NCI-H226 (cell line): ENCODE measurements around the gene RBM19.
"Not testable (repeated sequence)": the region's sequence is repeated elsewhere in the genome, so short reads cannot be mapped to it uniquely, and the experiment has no call there.

Experiments
- DNase-seq: peaks from one replicate; pipeline ENCODE4 v3.0.0-alpha.2; 2015

RBM19 gene

DNA sequence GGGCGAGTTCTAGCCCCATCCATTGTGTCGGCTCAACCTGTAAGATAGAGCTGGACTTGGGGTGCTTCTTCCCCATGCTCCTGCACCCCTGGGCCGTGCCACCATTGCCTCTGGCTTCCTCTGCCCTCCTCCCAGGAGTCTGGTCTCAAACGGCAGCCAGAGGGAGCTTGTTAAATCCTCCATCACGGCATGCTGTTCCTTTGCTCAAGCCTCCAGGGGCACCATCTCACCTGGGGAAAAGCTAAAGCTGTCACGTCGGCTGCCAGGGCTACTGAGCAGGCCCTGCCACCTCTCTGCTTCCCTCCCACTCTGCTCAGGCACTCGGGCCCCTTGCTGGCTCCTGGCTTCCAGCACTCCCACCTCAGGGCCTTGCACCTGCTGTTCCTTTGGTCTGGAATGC, 140.4 kb downstream of the RBM19 start:
- no peak for DNase-seq

DNA sequence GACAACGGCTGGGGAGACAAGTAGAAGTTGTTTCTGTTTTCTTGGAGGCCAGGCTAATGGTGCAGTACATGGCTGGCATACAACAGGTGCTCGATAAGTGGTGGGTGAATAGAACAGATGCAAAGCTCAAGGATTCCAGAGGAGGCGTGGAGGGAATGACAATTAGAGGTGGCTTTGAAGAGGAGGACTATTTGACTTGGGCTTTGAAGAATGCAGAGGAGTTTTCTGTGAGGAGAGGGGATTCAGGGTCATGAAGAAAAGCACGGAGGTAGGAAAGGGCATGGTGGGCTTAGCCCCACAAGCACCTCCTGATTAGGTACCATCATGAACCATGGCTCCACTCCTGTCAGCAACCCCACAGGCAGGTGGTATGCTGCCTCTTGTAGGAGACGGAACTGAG, 142.3 kb downstream of the RBM19 start:
- DNase-seq = no peak

DNA sequence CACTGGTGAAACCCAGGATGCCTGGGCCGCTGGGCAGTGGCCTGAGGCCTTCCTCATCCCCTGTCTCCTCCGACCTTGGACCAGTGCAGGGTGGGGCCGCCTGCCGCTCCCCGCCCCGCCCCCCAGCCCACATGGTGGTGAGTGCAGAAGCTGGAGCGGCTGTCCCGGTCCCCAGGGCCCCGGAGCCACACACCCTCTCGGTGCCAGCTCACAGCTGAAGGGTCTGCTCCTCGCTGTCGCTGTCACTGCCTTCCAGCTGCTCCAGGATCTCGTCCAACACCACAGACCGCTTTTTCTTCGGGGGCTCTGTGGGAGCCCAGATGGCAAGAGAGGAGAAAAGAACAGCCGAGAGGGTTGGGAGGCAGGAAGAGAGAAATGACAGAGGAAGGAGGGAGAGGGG, 143.1 kb downstream of the RBM19 start:
- DNase-seq = no peak

DNA sequence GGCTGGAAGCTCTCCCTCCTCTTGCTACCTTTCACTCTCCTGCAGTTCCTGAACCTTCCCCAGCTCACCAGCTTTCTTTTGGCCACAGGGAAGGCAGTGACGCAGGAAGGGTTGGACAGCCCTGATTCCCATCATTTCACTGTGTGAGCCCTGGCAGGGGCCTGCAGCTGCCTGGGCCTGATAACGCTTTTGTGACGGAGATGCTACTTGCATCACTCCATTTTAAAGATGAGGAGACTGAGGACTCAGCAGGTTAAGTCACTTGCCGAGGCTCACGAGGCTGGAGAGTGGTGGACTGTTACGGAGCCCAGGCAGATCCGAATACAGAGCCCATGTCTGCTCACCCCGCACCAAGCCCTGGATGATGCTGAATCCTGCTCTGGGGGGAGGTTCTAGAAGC, 145.3 kb downstream of the RBM19 start:
- DNase-seq = no peak

DNA sequence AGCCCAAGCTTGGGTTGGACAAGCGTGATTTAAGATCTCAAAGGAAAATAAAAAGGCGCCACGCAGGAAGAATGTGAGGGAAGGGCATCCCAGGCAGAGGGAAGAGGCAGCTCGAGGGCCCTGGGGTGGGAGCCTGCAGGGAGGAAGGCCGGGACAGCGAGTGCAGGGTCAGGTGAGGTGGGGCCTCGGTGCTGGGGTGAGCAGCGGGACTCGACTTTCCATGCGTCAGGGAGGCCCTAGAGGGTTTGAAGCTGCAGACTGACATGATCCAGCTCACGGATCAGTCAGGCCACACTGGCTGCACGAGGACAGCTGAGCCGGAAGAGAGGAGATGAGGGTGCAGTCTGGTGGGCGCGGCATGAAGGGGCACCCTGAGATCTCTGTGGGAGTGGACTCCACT, 145.8 kb downstream of the RBM19 start:
- DNase-seq = no peak

DNA sequence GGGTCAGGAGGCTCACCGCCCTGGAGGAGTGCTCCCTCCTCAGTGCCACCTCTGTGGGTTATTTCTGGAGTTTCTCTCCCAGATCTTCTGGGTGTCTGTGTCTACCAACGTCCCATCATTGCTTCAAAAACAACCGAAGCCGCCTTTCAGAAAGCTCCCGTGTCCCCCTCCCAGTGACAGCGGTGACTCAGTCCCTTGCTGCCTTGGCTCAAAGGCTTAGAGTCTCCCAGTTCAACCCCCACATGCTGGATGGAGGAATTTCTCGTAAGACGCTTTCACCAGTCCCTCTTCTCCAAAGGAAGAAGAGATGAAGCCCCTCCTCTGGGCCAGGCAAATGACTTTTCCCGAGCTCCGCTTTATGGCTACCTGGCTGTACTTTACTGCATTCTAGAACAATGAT, 146.6 kb downstream of the RBM19 start:
- DNase-seq = no peak

DNA sequence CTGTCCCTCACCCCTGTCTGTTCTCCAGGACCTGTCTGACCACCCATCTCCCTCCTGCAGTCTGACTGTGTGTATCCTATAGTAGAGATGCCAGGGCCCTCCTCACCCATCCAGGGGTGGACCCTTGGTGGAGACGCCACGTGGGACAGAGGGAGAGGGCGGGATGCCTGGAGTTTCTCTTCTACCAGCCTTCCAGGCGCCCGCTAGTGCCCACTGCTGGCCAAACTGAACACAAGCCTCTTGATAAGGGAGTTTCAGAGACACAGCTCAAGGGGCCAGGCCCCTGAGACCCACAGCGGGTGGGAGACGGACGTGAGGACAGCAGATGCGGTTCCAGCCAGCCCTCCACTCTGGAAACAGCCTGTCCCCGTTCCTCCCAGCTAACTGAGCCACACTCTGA, 147.3 kb downstream of the RBM19 start:
- DNase-seq = no peak

DNA sequence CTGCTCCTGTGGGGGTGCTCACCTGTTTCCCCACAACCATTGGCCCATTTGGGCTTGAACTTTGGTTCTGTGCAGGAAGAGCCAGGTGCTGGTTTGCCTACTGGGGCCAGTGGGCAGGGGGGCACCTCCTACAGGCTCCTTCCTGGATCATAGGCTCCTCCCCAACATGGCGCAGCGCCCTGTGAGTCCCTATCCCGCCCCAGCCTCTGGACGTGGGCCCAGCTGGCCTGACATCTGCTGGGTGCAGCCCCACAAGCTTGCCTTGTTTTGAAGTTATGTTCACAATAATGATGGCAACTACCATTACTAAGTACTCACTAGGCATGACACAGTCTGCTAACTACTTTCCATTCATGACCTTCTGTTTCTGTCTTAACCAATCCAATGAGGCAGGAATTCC, 147.8 kb downstream of the RBM19 start:
- DNase-seq = no peak

DNA sequence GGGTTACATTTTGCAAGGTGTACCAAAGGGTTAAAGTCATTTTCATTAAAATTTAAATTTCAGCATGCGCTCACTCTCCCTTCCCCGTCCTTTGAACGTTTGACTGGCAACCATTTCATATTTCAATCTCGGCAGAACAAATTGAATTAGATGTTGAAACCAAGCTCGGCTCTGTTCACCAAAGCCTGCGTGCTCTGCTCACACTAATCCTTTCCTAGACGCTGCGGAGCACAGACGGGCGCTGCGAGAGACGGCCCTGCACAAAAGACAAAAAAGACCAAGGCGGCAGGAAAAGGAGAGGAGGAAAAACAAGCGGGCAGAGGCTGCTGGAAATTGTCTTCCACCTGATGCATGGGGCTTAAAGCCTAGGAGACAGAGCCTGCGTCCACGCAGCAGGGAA, 149.3 kb downstream of the RBM19 start:
- no peak for DNase-seq

DNA sequence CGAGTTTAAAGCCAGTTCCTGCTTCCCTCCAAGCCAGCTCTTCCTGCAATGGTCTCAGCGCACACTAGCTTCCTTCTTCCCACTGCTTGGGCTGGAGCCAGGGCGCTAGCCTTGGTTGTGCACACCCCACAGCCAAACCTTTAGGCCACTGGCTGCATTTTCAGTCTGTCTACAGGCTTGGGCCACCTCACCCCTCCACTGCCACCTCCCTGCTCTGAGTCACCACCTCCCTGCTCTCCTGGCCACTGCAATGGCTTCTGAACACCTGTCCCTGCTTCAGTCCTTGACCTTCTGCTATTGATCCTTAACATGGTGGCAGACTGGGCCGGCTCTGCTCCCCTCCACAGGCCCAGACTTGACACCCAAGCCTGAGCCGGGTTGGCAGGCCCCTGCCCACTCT, 151.1 kb downstream of the RBM19 start:
- no peak for DNase-seq

DNA sequence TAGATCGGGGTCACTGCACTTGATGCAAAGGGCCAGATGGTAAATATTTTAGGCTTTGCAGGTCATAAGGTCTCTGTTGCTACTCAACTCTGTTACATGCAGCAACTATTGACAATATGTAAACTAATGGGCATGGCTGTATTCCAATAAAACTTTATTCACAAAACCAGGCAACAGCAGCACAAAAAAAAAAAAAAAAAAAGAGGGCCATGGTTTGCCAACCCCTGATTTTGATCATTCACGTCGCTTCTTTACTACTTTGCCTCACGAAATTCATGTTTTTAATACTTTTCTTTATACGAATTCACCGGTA, 152.9 kb downstream of the RBM19 start:
- no peak for DNase-seq

DNA sequence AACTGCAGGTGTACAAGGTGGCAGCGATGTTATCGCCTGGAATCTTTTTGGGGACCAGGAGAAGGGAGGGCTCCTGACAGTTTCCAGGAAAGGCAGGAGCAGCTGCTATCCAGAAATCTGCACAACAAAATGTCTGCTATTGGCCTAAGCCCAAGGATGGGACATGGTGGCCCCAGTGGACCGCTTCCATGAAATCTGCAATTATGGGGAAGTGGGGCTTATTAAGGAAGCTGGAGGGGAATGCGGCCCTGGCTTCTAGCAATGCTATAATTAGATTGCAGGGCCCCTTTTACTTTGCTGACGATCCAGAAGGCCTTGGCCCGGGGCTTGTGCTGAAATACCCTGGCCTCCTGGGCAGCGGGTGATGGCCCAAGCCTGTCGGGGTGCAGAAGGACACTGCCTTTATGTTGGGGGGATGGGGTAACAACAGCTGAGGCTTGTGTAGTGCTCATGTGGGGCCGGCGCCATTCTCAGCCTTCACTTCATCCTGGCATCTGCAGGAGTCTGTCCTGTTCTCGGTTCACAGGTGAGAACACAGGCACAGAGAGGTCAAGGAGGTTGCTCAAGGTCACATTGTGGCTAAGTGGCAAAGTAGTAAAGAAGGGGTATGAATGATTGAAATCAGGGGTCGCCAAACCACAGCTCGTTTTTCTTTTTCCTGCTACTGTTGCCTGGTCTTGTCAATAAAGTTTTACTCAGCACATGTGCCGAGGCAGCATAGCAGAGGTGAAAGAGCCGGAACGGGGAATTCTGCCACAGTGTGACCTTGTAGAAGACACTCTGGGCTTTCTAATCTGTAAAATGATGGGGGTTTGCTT, 153.5 kb downstream of the RBM19 start:
- no peak for DNase-seq

DNA sequence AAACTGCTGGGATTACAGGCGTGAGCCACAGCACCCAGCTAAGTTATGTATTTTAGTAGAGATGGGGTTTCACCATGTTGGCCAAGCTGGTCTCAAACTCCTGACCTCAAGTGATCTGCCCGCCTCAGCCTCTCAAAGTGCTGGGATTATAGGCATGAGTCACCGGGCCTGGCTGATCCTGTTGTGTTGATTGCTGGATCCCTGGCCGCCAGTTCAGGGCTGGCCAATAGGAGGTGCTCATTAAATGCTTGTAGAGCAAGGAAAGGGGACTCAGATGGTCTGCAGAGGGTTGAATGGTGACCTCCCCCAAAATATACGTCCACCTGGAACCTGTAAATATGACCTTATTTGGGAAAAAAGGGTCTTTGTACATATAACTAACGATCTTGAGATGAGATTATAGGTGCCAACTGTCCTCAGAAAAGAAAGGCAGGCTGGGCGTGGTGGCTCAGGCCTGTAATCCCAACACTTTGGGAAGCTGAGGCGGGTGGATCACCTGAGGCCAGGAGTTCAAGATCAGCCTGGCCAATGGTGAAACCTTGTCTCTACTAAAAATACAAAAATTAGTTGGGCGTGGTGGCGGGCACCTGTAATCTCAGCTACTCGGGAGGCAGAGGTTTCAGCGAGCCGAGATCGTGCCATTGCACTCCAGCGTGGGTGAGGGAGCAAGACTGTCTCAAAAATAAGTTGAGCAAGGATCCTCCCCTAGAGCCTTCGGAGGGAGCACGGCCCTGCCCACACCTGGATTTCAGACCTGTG, 156.5 kb downstream of the RBM19 start:
- DNase-seq = not testable (repeated sequence)

DNA sequence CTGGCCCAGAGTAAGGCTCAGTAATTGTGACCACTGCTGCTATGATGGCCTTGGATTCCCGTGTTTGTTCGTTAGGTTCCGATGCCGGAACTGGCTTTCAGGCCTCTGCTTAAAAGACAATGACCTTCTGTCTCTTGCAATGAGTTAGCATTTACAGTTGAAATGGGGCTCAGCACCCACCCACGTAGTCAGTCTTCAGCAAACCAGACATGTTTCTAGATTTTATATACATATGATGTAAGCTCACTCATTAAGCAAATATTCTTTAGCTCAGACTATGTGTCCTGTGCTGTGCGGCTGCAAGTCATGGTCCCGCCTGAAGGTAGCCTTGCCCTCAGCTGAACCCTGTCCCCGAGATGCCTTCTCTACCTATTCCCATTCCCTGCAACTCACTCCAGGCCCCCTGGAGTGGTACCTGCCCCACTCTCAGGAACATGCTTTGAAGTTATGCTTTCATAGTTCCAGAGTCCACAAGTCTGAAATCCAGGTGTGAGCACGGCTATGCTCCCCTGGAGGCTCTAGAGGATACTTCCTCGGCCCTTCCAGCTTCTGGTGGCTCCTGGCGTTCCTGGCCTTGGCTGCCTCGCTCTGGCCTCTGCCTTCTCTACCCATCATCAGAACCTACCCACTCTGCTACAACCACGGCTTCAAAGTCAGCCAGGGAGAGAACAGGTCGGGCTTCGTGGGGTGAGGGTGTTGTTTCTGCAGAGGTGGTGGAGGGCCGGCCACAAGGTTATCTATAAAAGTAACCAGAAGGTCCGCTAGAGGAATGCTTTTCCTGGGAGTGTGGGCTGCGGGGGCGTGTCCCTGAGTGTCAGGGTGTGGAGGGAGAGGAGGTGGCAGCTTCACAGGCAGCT, 157.8 kb downstream of the RBM19 start:
- DNase-seq = no peak

DNA sequence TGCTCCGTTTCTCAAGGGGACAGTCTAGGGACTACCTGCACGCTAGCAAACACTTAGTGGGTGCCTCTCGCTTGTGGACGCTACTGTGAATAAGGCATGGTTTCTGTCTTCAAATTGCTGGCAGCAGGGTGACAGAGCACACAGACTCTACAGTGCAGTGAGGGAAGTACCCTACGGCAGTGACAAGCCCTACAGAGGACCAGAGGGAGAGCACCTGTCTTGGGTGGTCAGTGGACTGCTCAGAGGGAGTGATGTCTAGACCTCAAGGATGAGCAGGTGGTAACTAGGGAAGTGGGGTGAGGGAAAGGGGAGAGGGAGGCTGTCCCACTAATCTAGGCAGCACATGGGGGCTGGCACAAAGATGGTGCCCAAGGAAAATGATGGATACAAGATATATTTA, 160.5 kb downstream of the RBM19 start:
- no peak for DNase-seq

DNA sequence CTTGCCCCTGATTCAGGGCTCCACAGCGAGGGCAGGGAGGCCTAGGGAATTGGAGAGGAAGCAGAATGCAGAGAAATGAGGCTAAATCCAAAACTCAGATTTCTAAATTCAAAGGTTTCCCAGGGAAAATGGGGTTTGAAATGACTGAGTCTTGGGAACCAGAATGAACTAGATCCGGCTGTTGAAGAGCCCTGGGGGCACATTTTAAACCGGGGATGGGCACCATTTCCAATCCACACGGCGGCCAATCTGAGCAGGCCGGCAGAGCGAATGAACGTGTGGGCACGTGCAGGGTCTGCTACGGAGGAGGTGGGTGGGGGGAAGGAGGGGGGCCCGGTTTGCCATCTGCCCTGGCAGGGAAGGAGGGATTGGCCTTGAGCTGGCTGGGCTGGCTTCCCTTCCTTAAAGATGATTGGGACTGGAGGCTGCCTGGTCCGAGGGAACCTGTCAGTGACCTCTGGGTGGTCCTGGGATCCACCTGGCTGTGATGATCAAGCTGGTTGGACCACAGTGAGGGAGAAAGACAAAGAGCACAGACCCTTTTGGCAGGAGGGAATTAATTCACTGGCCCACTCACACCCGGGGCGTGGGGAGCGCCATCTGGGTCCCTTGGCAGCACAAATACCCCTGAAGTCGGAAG, 161.0 kb downstream of the RBM19 start:
- no peak for DNase-seq

DNA sequence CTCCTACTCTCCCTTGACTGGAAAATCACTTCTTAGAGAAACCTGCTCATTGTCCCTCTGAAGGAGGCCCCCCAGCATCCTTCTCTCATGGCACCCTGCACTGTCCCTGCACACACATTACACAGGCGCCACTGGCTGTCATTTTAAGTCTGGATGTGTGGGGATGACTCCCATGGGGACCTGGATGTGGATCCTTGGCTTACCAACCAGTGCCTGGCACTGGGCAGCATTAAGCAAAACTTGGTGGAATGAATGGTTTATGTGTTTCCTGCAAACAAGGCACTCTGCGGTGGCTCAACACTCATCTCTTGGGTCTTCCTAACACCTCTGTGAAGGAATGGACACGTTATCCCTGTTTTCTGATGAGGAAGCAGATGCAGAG, 162.4 kb downstream of the RBM19 start:
- no peak for DNase-seq

DNA sequence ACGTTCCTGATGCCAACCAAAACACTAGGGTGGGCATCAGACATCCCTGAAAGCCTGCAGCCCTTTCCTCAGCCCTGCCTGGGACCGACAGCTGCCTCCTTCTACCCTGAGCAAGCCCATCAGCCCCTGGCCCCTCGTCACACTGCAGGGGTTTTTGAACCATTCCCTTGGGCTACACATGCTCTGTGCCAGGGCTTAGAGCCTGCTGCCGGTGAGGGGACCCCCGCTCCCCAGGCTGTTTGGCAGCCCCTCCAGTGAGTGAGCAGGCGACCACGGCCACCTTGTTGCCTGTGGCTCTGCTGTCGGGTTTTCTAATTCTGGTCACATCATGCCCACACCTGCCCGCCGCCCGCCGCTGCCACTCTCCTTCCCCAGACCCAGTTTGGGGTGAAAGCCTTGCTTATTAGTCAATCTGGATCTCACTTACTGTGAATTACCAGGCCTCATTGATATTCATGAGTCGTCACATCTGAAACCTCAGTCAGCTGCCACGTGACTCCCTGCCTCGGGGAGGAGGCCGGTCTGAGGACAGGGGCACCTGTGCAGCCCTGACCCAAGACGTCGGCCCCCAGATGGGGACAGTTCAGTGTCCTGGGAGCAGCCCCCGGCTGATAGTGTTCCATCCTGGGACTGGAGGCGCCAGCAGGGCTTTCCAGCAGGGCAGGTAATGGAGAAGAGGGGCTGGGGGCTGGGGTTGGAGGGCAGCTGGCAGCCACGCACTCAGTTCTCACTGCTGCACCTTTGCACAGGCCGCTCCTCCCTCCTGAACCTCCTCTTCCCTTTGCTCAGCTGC, 163.0 kb downstream of the RBM19 start:
- DNase-seq = no peak

DNA sequence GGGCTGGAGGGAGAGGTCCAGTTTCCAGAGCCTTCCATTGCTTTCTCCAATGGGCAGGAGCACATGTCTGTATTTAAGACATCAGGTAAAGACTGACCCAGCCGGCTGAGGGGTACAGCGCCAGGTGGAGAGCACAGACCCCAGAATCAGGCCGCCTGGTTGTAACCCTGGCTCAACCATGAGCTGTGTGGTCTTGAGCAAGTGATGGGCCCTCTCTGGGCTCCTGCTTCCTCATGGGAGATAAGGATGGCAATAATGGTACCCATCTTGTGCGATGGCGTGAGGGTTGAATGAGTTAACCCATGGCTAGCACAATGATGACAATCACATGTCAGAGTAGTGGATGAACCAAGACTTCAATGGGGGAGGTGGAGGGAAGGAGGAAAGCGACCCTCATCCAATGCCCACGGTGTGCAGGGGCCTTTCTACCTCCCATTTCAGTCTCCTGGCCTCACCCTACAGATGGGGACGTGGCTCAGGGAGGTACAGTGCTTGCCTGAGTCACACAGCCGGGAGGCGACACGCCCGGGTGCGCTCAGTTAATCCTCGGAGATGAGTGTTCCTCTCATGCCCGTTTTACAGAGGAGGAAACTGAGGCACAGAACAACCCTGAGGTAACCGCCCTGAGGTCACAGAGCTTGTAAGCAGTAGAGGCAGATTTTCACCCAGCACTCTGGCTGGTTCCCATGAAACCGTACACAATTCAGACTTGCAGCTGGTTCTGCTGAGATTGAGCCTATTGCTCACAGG, 163.9 kb downstream of the RBM19 start:
- DNase-seq = no peak

DNA sequence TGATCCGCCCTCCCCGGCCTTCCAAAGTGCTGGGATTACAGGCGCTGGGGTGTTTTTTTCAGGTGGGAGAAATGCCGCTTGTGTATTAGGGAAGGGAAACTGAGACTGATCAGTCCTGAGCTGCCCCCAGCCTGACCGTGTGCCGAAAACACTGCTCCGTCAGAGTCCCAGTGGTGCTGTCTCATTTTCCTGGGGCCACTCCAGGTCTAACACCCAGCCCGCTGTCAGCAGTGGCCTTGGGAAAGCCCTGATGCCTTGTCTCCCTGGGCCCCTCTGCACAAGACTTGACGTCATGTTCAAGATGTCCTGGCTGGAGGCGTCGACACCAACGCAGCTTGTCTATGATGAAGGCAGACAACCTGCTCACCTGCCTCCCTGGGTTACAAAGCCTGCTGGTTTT, 165.9 kb downstream of the RBM19 start:
- DNase-seq = no peak

DNA sequence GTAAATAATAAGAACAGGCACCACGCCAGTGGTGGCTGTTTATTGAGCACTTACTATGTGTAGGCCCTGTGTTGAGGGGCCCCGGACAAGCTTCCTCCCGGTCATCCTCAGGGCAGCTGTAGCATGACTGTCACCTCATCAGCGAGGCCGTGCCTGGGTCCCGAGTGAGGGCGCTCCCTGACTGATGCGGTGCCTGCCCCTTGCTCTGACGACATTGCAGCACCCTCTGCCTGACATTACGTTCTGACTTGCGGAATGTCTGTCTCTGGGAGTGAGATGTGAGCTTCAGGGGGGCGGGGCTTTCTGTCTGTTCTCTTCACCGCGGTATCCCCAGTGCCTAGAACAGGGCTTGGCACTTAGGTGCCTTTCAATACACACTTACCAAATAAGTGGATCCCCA, 167.6 kb downstream of the RBM19 start:
- no peak for DNase-seq

DNA sequence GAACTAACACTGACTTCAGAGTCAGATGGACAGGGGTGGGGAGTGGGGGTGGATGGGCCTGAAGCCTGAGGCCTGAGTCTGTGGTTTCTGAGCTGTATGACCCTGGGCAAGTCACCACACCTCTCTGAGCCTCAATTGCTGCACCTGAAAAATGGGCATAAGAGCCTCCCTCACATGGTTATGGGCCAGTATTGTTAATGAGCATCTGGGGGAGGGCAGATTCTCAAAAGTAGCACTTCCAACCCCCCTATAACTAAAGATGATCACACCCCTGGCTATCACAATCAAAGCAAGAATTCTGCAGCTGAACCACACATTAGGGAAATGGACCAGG, 168.6 kb downstream of the RBM19 start:
- DNase-seq = no peak
